Muscle layer of colon (tissue), 2 donors: ENCODE data around the gene MAML3.

Source experiments
- H3K27ac ChIP-seq: one replicate; pipeline ENCODE4 v1.7.0; 2013; ENCODE audit warnings: low read depth, mild to moderate bottlenecking, low read length, moderate library complexity
- H3K27me3 ChIP-seq, 2 donors: one replicate each; pipeline ENCODE4 v1.7.0; 2013; ENCODE audit warnings: low read length in 2 of 2, mild to moderate bottlenecking in 2 of 2; ENCODE audit not compliant: insufficient read depth in 2 of 2, control insufficient read depth in 1 of 2
- H3K36me3 ChIP-seq: one replicate; pipeline ENCODE4 v1.7.0; 2013; ENCODE audit warnings: mild to moderate bottlenecking, low read length; ENCODE audit not compliant: insufficient read depth
- H3K4me1 ChIP-seq: one replicate; pipeline ENCODE4 v1.7.0; 2013; ENCODE audit warnings: mild to moderate bottlenecking, low read length; ENCODE audit not compliant: insufficient read depth
- H3K4me3 ChIP-seq, 2 donors: one replicate each; pipeline ENCODE4 v1.7.0; 2013; ENCODE audit warnings: low read length in 2 of 2, low read depth in 1 of 2, mild to moderate bottlenecking in 1 of 2, moderate library complexity in 1 of 2
- H3K9ac ChIP-seq: one replicate; pipeline ENCODE4 v1.7.0; 2013; ENCODE audit warnings: low read length
- H3K9me3 ChIP-seq: one replicate; pipeline ENCODE4 v1.7.0; 2013; ENCODE audit warnings: mild to moderate bottlenecking, low read length
- donor health status: abdominal sarcoma.
- donor health status: Adenocarcinoma of cecum.

Gene MAML3

DNA sequence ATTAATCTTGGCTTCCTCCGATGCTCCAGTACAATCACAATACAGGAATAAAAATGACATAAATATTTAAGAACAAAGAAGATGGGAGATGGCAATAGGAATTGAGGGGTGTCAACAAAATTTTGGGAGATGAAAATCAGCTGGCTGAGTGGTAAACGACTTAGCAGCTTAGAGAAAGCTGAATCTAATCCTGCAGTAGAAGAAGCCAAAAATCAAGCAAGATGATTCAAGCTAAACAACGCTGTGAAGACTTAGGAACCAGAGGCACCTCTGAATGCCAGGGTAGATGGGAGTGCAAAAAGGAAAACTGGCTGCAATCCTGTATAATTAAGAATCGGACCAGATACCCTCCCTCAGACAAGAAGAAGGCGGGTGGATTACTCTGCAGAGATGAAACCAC, 273.1 kb downstream of the MAML3 start:
- Histone ChIP-seq H3K4me3 (no peak overlapping the region), H3K36me3 (no peaks in the 10 kb centered on the region), H3K4me1 (peaks cover 10% of the 10 kb centered on the region), H3K27me3 (no peaks in the 10 kb centered on the region), H3K9ac (no peak overlapping the region), H3K27ac (no peak overlapping the region), H3K9me3 (peaks cover 5% of the 10 kb centered on the region)

DNA sequence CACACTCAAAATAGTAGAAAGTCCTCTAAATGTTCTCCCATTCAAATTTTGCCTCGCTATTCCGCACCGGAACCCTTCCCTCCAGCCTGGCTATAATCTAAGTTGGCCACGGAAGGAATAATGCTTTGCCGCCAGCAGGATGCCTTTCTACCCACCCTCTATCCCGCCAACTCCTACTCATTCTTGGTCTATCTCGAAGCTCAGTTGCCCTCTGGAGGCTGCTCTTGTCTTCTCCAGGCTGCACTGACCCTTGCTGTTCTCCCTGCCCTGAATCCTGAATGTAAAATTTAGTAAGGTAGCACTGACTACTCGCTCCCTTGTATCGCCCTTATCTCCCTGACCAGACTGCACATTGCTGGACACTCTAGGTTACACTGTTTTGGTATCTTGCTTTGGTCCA, 275.9 kb downstream of the MAML3 start:
- H3K4me3 ChIP-seq = no peak overlapping the region
- no peak overlapping the region for H3K9ac ChIP-seq
- no peak overlapping the region for H3K27ac ChIP-seq
- H3K9me3 ChIP-seq = peaks cover 4% of the 10 kb centered on the region
- no peaks in the 10 kb centered on the region for H3K27me3 ChIP-seq
- peaks cover 10% of the 10 kb centered on the region for H3K4me1 ChIP-seq
- H3K36me3 ChIP-seq = no peaks in the 10 kb centered on the region

DNA sequence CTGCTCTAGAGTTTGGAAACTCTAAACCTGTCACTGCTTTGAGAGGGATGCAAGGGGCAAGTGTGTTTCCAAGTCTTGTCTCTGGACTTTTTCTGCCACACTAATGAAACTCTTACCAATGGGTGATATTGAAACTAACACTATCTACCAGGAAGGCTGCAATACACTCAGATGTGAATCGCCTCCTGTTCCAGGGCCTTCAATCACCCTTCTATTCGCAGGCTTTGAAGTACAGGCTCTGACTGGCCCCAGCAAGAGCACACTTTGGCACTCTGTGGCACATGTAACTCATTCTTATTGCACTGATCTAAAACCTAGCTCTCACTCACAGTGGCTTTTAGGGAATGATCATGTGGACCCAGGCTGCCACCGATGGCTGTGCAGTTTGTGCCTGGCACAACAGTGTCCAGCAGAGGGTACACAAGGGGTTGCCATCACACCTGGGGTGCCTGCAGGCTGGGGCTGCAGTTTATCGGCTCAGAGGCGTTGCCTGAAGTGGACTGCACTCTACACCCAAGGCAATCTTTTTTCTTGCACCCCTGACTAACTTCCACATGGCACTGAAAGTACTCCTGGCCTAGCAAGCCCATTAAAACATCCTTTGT, 277.5 kb downstream of the MAML3 start:
- Histone ChIP-seq H3K36me3 (no peaks in the 10 kb centered on the region), H3K9ac (no peak overlapping the region), H3K27ac (no peak overlapping the region), H3K4me3 (no peak overlapping the region), H3K27me3 (no peaks in the 10 kb centered on the region), H3K4me1 (peaks cover 10% of the 10 kb centered on the region), H3K9me3 (no peaks in the 10 kb centered on the region)

DNA sequence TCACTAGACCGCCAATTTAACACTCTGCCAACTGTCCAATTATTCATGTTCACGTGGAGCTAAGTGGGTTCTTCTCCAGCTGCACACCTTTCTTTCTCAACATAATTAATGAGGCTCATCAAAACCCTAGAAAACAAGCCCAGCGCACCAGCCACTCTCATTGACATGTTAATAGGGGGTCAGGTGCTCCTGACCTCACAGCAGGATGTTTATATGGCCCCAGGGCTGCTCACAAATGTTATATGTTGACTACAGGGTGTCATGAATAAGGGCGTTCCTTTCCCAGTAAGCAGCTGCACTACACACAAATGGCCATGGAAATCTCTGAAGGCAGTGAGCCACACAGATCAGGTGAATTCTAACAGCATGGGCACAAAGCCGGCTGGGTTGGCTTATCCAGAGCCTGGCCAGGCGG, 278.6 kb downstream of the MAML3 start:
- Histone ChIP-seq H3K9ac (no peak overlapping the region), H3K4me1 (peaks cover 10% of the 10 kb centered on the region), H3K27me3 (no peaks in the 10 kb centered on the region), H3K4me3 (no peak overlapping the region), H3K9me3 (no peaks in the 10 kb centered on the region), H3K27ac (no peak overlapping the region), H3K36me3 (no peaks in the 10 kb centered on the region)

DNA sequence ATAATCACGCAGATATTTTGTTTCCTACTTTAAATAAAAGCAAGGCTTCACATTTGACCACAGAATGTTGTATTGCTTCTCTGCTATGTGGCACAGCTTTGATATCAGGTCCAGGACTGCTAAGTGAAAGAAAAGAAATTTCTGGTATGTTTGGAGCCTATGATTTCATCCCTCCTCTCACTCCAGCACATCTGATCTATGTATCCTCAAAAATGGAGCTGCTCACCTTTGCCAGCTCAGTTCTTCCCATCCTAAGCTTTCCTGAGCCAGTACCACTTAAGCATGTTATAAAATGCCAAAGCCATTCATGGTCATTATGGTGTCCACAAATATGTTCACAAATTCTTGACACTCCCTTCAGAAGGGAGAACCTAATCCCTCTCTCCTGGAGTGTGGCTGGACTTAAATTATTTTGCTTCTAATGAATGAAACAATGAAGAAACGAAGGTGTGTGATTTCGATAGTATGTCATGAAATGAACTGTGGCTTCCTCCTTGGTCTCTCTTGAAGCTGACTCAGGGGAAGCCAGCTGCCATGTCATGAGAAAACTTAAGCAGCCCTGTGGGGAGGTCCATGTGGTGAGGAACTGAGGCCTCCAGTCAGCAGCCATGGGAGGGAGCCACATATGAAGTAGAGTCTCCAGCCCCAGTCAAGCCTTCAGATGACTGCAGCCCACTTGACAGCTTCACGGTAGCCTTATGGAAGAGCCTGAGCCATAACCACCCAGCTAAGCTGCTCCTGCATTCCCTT, 280.7 kb downstream of the MAML3 start:
- no peaks in the 10 kb centered on the region for H3K27me3 ChIP-seq
- no peaks in the 10 kb centered on the region for H3K9me3 ChIP-seq
- H3K9ac ChIP-seq = no peak overlapping the region
- no peaks in the 10 kb centered on the region for H3K36me3 ChIP-seq
- no peak overlapping the region for H3K4me3 ChIP-seq
- H3K4me1 ChIP-seq = peaks cover 10% of the 10 kb centered on the region
- H3K27ac ChIP-seq = no peak overlapping the region

DNA sequence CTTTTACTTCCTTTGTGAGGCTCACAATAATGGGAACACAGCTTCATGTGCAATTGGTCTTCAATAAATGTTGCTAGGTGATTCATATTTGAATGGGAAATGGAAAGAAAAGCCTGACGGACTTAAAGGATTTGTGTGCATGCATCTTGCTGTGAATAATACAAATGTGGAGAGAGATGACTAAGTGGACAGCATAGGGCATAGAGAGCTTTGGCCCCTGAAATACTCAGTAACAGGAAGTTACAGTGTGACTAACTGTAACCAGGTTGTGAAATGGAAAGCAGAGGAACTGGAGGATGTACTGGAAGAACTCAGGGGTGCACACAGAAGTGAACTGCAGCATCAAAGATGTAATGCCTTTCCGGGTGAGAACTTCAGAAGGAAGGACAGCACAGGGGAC, 281.7 kb downstream of the MAML3 start:
- H3K36me3 ChIP-seq = no peaks in the 10 kb centered on the region
- H3K9me3 ChIP-seq = no peaks in the 10 kb centered on the region
- no peak overlapping the region for H3K27ac ChIP-seq
- no peaks in the 10 kb centered on the region for H3K27me3 ChIP-seq
- H3K4me3 ChIP-seq = no peak overlapping the region
- no peak overlapping the region for H3K9ac ChIP-seq
- peaks cover 10% of the 10 kb centered on the region for H3K4me1 ChIP-seq

DNA sequence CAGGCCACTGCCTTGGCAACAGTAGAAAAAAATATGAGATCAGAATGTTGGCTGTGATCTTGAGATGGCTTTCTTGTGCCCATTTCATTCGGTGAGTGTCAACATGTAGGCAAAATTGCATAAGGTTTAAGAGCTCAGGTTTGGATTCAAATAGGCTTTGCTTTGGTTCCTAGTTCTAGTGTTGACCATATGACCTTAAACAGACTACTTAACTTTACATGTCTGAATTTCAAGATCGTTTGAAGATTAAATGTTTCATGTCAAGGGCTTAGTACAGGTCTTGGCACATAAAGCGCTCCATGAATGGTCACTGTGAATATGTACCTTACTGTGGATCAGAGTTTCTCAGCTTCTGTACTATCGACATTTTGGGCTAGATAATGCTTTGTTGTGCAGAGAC, 284.2 kb downstream of the MAML3 start:
- H3K36me3 ChIP-seq = no peaks in the 10 kb centered on the region
- no peaks in the 10 kb centered on the region for H3K27me3 ChIP-seq
- no peak overlapping the region for H3K9ac ChIP-seq
- no peak overlapping the region for H3K27ac ChIP-seq
- no peaks in the 10 kb centered on the region for H3K4me1 ChIP-seq
- no peaks in the 10 kb centered on the region for H3K9me3 ChIP-seq
- H3K4me3 ChIP-seq = no peak overlapping the region

DNA sequence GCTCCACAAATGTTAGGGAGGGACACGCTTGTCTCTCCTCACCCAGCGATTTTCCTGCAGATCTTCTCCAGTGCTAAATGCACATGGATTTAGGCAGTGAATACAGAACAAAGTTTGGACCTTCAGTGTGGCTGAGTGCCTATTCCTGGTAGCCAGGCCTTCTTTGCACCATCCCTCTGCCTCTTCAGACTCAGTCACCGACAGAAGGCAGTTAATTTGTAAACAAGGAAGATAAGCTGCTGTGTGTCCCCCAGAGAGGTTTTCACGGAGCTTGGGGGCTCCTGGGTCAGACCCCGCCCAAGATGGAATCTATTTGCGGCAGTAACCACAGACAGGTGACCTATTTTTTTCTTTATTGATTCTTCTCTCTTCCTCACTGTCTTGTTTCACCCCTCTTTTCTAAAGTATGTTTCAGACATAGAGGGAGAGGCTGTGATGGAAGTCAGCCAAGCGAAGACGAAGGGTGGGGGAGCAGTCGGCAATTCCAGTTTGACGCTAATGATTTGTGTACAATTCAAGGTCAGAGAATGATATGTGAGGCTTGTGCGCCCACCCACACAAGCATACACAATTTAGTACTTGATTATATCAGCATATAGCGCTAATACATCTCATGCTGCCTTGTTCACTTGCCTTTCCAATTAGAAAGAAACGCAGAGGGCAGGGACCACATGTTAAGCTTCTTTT, 287.6 kb downstream of the MAML3 start:
- Histone ChIP-seq H3K9ac (no peak overlapping the region), H3K9me3 (no peaks in the 10 kb centered on the region), H3K4me3 (no peak overlapping the region), H3K4me1 (no peaks in the 10 kb centered on the region), H3K27ac (no peak overlapping the region), H3K27me3 (no peaks in the 10 kb centered on the region), H3K36me3 (no peaks in the 10 kb centered on the region)

DNA sequence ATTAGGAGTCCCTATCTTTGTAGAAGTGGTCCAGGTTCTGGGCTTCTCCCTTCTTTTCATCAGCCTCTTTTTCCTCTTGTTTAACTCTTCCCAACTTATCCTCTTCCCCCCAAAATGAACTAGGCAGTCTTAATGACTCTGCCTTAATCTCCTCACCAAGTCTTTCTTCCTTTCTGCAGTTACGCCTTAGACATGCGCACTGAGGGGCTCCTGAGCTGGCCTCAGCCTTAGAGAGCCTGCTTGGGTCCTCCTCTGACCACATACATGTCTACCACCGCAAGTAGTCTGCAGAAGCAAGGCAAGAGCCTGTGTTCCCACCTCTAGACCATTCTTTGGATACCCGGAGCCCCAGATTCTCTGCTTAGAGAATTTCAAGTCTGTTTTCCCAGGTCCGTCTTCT, 288.4 kb downstream of the MAML3 start:
- Histone ChIP-seq H3K9ac (no peak overlapping the region), H3K27me3 (no peaks in the 10 kb centered on the region), H3K9me3 (no peaks in the 10 kb centered on the region), H3K36me3 (no peaks in the 10 kb centered on the region), H3K4me3 (no peak overlapping the region), H3K27ac (no peak overlapping the region), H3K4me1 (no peaks in the 10 kb centered on the region)

DNA sequence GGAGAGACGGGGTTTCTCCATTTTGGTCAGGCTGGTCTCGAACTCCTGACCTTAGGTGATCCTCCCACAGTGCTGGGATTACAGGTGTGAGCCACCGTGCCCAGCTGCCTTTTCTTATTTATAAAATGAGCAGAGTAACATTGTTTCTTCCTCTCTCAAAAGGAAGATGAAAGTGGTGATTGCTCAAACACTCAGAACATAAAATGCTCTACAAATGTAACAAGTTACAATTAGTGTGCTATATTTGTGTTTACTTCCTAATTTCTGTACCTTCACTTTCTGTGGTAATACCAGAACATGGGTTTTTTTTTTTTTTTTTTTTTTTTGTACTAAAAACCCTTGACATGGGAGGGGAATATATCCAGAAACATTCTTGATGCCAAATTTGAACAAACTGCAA, 290.5 kb downstream of the MAML3 start:
- no peaks in the 10 kb centered on the region for H3K27me3 ChIP-seq
- no peaks in the 10 kb centered on the region for H3K36me3 ChIP-seq
- no peak overlapping the region for H3K4me3 ChIP-seq
- no peak overlapping the region for H3K9ac ChIP-seq
- no peak overlapping the region for H3K27ac ChIP-seq
- H3K9me3 ChIP-seq = no peaks in the 10 kb centered on the region
- no peaks in the 10 kb centered on the region for H3K4me1 ChIP-seq

DNA sequence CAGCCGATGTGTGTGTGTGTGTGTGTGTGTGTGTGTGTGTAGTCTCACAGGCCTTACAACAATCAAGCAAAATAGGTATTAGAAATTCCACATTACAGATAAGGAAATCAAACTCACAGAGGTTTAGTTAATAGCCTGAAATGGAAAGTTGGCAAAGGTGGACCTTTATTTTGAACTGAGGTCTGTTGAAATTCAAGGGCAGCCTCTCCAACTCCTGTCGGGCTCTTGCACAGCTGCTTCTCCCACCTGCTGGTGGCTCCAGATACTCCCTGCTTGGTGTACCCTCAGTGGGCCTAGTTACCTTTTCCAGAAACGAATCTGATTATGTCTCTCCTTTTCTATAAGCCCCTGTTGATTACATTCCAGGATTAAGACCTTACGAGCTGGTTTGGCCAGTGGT, 292.5 kb downstream of the MAML3 start:
- Histone ChIP-seq H3K9ac (no peak overlapping the region), H3K4me1 (peaks cover 7% of the 10 kb centered on the region), H3K36me3 (no peaks in the 10 kb centered on the region), H3K27ac (no peak overlapping the region), H3K27me3 (no peaks in the 10 kb centered on the region), H3K4me3 (no peak overlapping the region), H3K9me3 (no peaks in the 10 kb centered on the region)
